ENCODE results near the gene KRTAP8-1.

KRTAP8-1 gene

GRCh38 chr21:30813174-30813573 is at the start of gene KRTAP8-1:
TSS of gene KRTAP8-1 (minus strand) at chr21:30813274. CDS start at chr21:30813220, 54 bp downstream.
- no peaks in the 10 kb centered on the region for H3K9me2 ChIP-seq (replicated peaks; ENCODE audit: low read depth, low read length)
- no peaks in the 10 kb centered on the region for H4K20me1 ChIP-seq (ENCODE audit: insufficient read depth, low read length, poor library complexity, severe bottlenecking)
- H2AFZ ChIP-seq (ENCODE audit: low read length): no peak within 1 kb of the TSS
- H3K36me3 ChIP-seq (ENCODE audit: insufficient read depth, low read length): no peaks in the 10 kb centered on the region
- no peaks in the 10 kb centered on the region for H3K79me2 ChIP-seq (ENCODE audit: insufficient read depth, low read length)
- H3K27me3 ChIP-seq (ENCODE audit: insufficient read depth, low read length, poor library complexity, severe bottlenecking): no peaks in the 10 kb centered on the region
- no peaks in the 10 kb centered on the region for H3K4me1 ChIP-seq (ENCODE audit: insufficient read depth, low read length, poor library complexity, severe bottlenecking)
- H3K4me2 ChIP-seq (ENCODE audit: low read depth, low read length, poor library complexity, severe bottlenecking): no peak within 1 kb of the TSS
- H3K9me3 ChIP-seq (ENCODE audit: insufficient read depth, low read depth, low read length): 0 out of 2 replicates have a peak, but pooled peaks cover 5% of the 10 kb centered on the region
- no peaks in the 10 kb centered on the region for H3F3A ChIP-seq (ENCODE audit: low read depth)
- H3K9ac ChIP-seq (ENCODE audit: low read depth, low read length, poor library complexity, severe bottlenecking): no peak within 1 kb of the TSS
- no peak for TF ChIP-seq CTCF (conservative IDR thresholded peaks at IDR 0.05; ENCODE audit: low read length)
- no peak for TF ChIP-seq EZH2phosphoT487 (IDR thresholded peaks at IDR 0.05; ENCODE audit: borderline replicate concordance)
- H3K4me3 ChIP-seq (ENCODE audit: low read length, poor library complexity, severe bottlenecking): no peak within 1 kb of the TSS

- no peaks in the 10 kb centered on the region for H3K36me3 ChIP-seq (ENCODE audit: insufficient read depth, low read length)
- H3K27me3 ChIP-seq (ENCODE audit: insufficient read depth, low read length, poor library complexity, severe bottlenecking): no peaks in the 10 kb centered on the region
- no peaks in the 10 kb centered on the region for H3K9me3 ChIP-seq (ENCODE audit: insufficient read depth, low read depth, low read length)
- H3K4me3 ChIP-seq (ENCODE audit: low read length, poor library complexity, severe bottlenecking): no peak overlapping the region
- H3F3A ChIP-seq (ENCODE audit: low read depth): no peaks in the 10 kb centered on the region
- no peaks in the 10 kb centered on the region for H3K79me2 ChIP-seq (ENCODE audit: insufficient read depth, low read length)
- no peaks in the 10 kb centered on the region for H3K9me2 ChIP-seq (replicated peaks; ENCODE audit: low read depth, low read length)
- no peak overlapping the region for H2AFZ ChIP-seq (ENCODE audit: low read length)
- H3K9ac ChIP-seq (ENCODE audit: low read depth, low read length, poor library complexity, severe bottlenecking): no peak overlapping the region
- H3K4me2 ChIP-seq (ENCODE audit: low read depth, low read length, poor library complexity, severe bottlenecking): no peak overlapping the region
- H4K20me1 ChIP-seq (ENCODE audit: insufficient read depth, low read length, poor library complexity, severe bottlenecking): no peaks in the 10 kb centered on the region
- no peak for TF ChIP-seq EZH2phosphoT487 (IDR thresholded peaks at IDR 0.05; ENCODE audit: borderline replicate concordance)
- TF ChIP-seq CTCF (conservative IDR thresholded peaks at IDR 0.05; ENCODE audit: low read length): no peak
- no peaks in the 10 kb centered on the region for H3K4me1 ChIP-seq (ENCODE audit: insufficient read depth, low read length, poor library complexity, severe bottlenecking)
Observed at GRCh38 chr21:30847627-30848500, 34.8 kb upstream of the KRTAP8-1 start.

GRCh38 chr21:30842990-30843389 is 29.9 kb upstream of the KRTAP8-1 start:
- no peaks in the 10 kb centered on the region for H3K27me3 ChIP-seq (ENCODE audit: insufficient read depth, low read length, poor library complexity, severe bottlenecking)
- H4K20me1 ChIP-seq (ENCODE audit: insufficient read depth, low read length, poor library complexity, severe bottlenecking): no peaks in the 10 kb centered on the region
- no peaks in the 10 kb centered on the region for H3K4me1 ChIP-seq (ENCODE audit: insufficient read depth, low read length, poor library complexity, severe bottlenecking)
- H3K4me2 ChIP-seq (ENCODE audit: low read depth, low read length, poor library complexity, severe bottlenecking): no peak overlapping the region
- H3K4me3 ChIP-seq (ENCODE audit: low read length, poor library complexity, severe bottlenecking): no peak overlapping the region
- no peak overlapping the region for H3K9ac ChIP-seq (ENCODE audit: low read depth, low read length, poor library complexity, severe bottlenecking)
- TF ChIP-seq CTCF (conservative IDR thresholded peaks at IDR 0.05; ENCODE audit: low read length) (no peak), EZH2phosphoT487 (IDR thresholded peaks at IDR 0.05; ENCODE audit: borderline replicate concordance) (no peak)
- no peak overlapping the region for H2AFZ ChIP-seq (ENCODE audit: low read length)
- H3K79me2 ChIP-seq (ENCODE audit: insufficient read depth, low read length): no peaks in the 10 kb centered on the region
- H3F3A ChIP-seq (ENCODE audit: low read depth): no peaks in the 10 kb centered on the region
- no peaks in the 10 kb centered on the region for H3K9me3 ChIP-seq (ENCODE audit: insufficient read depth, low read depth, low read length)
- H3K9me2 ChIP-seq (replicated peaks; ENCODE audit: low read depth, low read length): no peaks in the 10 kb centered on the region
- H3K36me3 ChIP-seq (ENCODE audit: insufficient read depth, low read length): no peaks in the 10 kb centered on the region

Measured in Loucy (cell line).